ENCODE measurements around the gene PTBP3. TPM values are rescaled to one million over a fixed set of nuclear protein-coding genes. Genes with fewer than 3 reads are reported as not detected.

The PTBP3 gene
- polyA plus RNA-seq, 10 donors: 12.4 to 23.3 (median 19.2) TPM

DNA sequence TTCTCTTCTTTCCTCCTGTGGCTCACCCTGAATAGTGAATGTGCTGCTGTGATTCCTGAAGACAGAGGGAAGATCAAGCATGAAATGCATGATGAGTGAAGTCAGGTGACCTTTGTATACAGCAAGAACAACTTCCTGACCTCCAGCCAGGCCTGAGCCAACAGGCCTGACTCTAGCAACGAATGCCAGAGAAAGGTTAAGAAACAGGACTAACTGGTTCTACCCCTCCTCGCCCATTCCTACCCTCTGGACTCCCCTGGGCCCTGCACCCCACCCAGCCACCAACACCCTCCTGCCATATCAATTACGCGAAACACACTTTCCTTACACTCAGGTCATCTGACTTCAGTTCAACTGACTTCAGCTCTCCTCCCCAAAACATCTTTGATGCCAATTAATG, 163.2 kb downstream of the PTBP3 start:
- DNase-seq: no peak

DNA sequence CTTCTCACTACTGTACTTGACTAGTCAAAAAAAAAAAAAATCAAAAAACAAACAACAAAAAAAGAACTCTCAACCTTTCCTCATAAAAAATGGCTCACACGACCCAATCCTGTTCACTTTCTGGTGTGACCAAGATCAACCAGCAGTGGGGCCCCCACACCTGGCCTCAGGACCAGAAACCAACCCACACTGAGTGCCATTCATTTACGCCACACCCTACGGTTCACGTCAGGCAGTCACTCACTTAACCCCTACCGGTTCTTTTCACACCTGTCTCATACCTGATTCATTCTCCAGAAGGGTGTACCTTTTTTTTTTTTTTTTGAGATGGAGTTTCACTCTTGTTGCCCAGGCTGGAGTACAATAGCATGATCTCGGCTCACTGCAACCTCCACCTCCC, 164.1 kb downstream of the PTBP3 start:
- DNase-seq: no peak

DNA sequence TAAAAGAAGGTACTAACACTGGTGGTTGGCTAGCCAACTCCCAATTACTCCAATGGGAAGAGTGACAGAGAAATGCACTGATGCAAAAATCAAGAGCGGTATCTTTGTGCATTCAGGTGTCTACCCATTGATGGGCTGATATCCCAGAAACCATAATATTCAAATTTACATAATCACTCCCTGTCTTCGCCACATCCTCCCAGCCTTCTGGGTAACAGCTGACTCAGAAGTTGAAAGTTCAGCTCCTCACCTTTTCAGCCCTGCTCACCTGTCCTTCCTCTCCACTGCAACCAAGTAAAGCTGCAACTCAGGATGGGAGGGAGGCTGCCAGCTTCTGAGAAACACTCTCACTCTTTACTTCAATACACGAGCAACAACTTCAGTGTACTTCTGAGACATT, 165.2 kb downstream of the PTBP3 start:
- DNase-seq: no peak

Other genes with a start within 250 kb of the PTBP3 start
- gene SUSD1, start 158.3 kb downstream of the PTBP3 start, polyA plus RNA-seq (ENCODE audit: insufficient read length in 10 of 10): 10 to 100 TPM in 4 of 10 donors, 1 to 10 TPM in 6; 5.0 to 14.4 (median 9.0) TPM
- 10 to 100 TPM; 58.9 to 79.8 (median 68.5) TPM for gene HSDL2, start 46.5 kb upstream of the PTBP3 start, polyA plus RNA-seq (ENCODE audit: insufficient read length in 10 of 10)
- gene KIAA1958, start 153.2 kb upstream of the PTBP3 start, polyA plus RNA-seq (ENCODE audit: insufficient read length in 10 of 10): 1 to 10 TPM; 3.0 to 4.5 (median 4.0) TPM

Data from muscle of back (tissue), 11 donors.